GM19467 (cell line): ENCODE data around the gene LDLRAD4.

Source experiments
- ATAC-seq: cut with Tn5 transposase; IDR thresholded peaks from one replicate; pipeline ENCODE4 v1.9.1; 2021; ENCODE audit warnings: mild to moderate bottlenecking, moderate library complexity; ENCODE audit not compliant: unreplicated experiment

LDLRAD4 gene

GRCh38 chr18:13499803-13500202 lies 281.2 kb downstream of the LDLRAD4 start:
- ATAC-seq: no peak

GRCh38 chr18:13500227-13500865 lies 281.8 kb downstream of the LDLRAD4 start:
- no peak for ATAC-seq

DNA sequence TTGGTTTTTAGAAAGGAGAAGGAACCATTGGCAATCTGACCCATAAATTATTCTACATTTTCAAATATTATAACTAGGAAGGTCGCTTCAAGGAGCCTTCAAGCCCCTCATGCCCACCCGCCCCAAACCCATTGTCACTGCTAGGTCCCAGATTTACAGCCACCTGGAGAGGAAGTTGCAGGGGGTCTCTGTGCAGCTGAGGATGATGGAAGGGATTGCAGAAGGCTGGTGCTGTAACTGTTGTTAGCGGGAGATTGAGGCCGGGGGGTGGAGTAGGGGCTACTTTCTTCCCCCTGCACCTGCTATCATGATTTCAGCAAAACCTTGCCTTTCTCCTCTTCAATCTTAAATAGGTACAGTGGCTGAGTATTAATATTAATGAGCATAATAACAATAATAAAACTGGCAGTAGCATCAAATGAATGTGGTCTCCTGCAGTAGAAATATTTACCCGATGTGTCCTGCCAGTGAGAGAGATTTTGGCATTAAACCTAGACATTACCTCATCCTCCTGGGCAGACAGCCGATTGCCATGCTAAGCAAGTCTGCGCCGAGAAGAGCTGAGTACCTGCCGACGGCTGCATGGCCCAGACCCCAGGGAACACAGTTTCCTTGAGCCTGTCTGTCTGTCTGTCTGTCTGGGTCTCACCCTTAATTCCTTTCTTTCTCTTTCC lies 282.4 kb downstream of the LDLRAD4 start:
- no peak for ATAC-seq

DNA sequence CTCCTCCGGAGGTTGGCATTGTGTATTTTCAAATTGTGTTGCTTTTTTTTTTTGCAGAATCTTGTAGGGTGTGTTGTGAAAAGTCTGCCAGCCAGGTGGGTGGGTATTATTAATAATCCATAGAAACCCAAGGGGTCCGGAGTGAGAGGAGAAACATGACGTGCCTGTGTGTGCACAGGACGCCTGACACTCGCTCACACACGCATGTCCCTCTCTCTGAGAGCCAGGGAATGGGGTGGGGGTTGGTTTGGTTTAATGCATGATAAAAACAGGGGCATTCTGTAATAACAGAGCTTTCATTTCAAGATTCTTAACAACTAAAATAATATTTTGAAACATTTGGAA lies 283.0 kb downstream of the LDLRAD4 start:
- ATAC-seq: no peak

DNA sequence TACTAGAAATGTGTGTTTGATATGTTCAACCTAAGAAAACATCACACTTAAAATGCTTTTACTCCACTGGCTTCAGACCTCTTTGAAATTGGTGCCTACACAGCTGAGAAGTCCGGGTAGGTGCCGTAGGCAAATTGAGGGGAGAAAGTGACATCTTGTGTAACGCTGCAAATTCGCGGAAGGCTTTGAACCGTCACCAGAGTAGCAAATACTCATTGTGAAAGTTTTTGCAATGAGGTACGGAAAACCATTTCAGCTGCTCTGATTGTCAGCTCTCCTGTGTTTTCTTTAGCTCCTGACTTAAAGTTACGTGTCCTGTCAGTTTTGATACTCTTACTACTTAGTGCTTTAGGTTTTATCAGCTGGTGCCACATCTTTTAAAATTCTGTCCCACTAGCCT lies 283.3 kb downstream of the LDLRAD4 start:
- peak; percentile 86 for ATAC-seq

DNA sequence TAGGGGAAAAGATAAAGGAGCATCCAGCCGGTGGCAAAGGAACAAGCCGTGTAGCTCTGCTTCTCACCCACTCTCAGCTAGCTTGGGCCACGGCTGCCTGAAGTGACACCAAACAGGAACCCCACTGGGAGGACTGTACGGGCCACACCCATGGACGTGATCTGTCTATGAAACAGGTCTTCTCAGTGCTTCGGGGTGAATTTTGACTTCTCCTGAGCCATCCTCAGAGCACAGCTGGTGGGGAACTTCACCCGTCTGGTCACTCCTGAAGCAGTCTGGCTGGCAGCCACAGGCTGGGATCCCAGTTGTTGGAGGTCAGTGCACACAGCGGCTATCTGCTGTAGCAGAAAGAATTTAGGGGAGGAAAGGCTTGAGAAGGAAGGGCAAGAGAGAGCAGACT lies 284.0 kb downstream of the LDLRAD4 start:
- ATAC-seq: peak; percentile 18

DNA sequence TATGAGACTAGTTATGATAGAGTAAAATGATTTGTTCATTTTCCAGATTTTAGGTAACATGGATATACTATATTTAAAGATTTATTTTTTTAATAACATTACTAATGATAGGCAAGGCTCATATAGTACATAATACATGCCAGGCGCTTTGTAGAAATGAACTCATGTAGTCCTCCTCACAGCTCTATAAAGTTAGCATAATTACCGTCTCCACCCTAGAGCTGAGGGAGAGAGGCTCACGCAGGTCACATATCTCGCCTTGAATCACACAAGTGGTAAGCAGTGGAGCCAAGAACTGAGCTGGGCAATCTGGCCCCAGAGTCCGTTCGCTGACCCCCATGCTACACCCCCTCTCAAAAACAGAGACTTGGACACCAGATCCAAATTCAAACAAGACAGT lies 285.3 kb downstream of the LDLRAD4 start:
- ATAC-seq: no peak

DNA sequence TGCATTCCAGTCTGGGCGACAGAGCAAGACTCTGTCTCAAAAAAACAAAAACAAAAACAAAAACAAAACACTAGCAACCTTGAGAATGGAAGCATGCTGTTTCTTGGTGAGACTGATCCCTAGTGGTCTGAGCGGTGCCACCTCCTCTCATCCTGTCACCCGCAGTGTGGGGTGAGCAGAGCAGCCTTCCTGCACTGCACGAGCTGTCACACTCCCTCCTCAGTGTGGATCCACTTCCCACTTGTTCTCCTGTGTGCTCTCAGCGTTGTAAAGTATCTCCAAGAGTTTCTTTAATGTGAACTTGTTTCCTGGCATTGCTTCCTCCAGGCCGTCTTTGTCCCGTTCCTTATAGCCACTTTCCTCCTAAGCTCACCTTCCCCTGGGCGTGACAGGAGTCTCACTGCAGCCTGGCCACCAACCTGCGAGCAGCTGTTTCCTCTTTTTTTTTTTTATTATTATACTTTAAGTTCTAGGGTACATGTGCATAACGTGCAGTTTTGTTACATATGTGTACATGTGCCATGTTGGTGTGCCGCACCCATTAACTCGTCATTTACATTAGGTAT lies 287.3 kb downstream of the LDLRAD4 start:
- no peak for ATAC-seq

- no peak for ATAC-seq
These were observed 292.0 kb downstream of the LDLRAD4 start for GRCh38 chr18:13510594-13510993.

GRCh38 chr18:13511961-13512577 lies 293.5 kb downstream of the LDLRAD4 start:
- no peak for ATAC-seq

- ATAC-seq: no peak
These were observed 294.5 kb downstream of the LDLRAD4 start for GRCh38 chr18:13513021-13513420.

- ATAC-seq: no peak
These were observed 294.9 kb downstream of the LDLRAD4 start for GRCh38 chr18:13513481-13513880.

GRCh38 chr18:13514558-13514957 lies 296.0 kb downstream of the LDLRAD4 start:
- no peak for ATAC-seq

DNA sequence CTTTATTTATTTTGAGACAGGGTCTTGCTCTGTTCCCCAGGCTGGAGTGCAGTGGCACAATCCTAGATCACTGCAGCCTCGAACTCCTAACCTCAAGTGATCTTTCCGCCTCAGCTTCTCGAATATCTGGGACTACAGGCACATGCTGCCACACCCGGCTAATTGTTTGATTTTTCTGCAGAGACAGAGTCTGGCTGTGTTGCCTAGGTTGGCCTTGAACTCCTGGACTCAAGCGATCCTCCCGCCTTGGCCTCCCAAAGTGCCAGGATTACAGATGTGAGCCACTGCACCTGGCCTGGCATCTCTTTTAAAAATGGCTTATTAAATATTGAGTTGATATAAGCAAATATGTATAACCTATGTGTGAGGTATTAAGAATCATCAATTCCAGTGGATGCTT lies 298.3 kb downstream of the LDLRAD4 start:
- ATAC-seq: no peak

DNA sequence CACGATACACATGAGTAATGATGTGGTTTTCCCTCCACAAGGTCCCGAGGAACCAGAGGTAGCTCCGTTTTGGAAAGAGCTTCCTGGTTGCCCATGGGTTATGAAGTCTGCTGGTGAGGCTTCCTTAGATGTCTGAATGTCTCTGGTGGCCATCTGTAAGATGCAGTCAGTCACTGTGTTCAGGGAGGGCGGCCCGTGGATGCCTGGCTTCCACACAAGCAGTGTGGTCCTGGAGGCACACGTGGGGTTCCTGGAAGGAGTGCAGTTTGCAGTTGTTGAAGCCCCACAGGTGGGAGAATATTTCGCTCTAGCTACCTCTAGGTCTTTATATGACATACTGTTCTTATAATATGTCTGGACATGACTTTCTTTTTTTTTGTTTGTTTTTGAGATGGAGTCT lies 298.8 kb downstream of the LDLRAD4 start:
- no peak for ATAC-seq

GRCh38 chr18:13518382-13518781 lies 299.8 kb downstream of the LDLRAD4 start:
- no peak for ATAC-seq

DNA sequence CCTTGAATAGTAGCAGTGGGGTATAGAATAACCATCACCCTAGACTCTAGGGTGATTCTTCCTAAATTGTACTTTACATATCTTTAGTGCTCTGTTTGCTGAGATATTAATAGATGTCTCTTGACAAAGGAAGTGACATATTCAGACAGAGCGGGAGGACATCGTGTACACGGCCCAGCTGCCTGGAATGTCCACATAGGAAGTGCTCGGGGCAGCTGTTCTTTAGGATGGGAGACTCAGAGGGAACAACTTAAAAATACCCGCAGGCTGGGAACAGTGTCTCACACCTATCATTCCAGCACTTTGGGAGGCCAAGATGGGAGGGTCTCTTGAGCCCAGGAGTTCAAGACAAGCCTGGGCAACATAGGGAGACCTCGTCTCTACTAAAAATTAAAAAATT lies 301.7 kb downstream of the LDLRAD4 start:
- ATAC-seq: no peak

- no peak for ATAC-seq
These were observed 302.2 kb downstream of the LDLRAD4 start for GRCh38 chr18:13520741-13521140.

DNA sequence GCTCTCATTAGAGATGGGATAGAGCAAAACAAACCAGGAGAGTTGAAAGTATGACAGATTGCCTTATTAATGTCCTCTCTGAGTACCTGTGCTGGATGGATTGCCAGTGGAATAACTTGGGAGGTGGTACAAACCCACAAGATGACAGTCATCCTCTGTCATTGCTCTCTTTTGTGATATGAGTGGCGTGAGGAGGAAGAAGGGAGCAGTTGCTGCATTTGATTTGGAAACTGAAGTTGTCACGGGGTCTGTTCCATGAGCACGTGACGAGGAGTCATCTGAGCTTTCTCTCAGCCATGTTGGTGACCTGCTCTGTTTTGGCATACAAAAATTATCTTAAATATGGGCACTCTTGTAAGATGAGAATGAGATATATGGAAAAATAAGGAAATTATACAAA lies 302.9 kb downstream of the LDLRAD4 start:
- ATAC-seq: no peak

GRCh38 chr18:13522256-13522655 lies 303.7 kb downstream of the LDLRAD4 start:
- ATAC-seq: no peak

- no peak for ATAC-seq
These were observed 304.5 kb downstream of the LDLRAD4 start for GRCh38 chr18:13522861-13523660.
